GM12878 (cell line): Measurements from ENCODE around the gene LONP1. TPM values are rescaled to one million over a fixed set of nuclear protein-coding genes. Genes with fewer than 3 reads are reported as not detected.

ENCODE experiments used
- ATAC-seq: fragments of 200-7000 bp; cut with Tn5 transposase; 3 replicates; pipeline ENCODE4 v1.9.1; 2020; ENCODE audit warnings: mild to moderate bottlenecking, moderate library complexity
- BruUV-seq: library from RNA; stranded (reverse); fragments of 400-500 nt; replicated peaks from 2 replicates; lab custom pipeline; 2021; lab: Mats Ljungman, UMichigan
- CTCF ChIA-PET: fragments of 300-600 bp; sonication (Branson Sonifier 250); formaldehyde crosslinking; extraction: SDS; loops from one replicate; lab custom pipeline; 2021; ENCODE audit warnings: inconsistent platforms; lab: Yijun Ruan, JAX
- POLR2A ChIA-PET: fragments of 350-600 bp; formaldehyde crosslinking; extraction: SDS; loops from one replicate; lab custom pipeline; 2021; ENCODE audit warnings: inconsistent platforms; lab: Charles Lee
- RAD21 ChIA-PET: fragments of 300-600 bp; sonication (Branson Sonifier 250); formaldehyde crosslinking; loops from one replicate; lab custom pipeline; 2023; ENCODE audit warnings: antibody characterized with exemption; ENCODE audit not compliant: unreplicated experiment; lab: Charles Lee
- SMC1A ChIA-PET: fragments of 300-600 bp; sonication (Branson Sonifier 250); formaldehyde crosslinking; loops from one replicate; lab custom pipeline; 2023; ENCODE audit not compliant: unreplicated experiment, uncharacterized antibody; lab: Charles Lee
- DNase-seq: peaks from one replicate; pipeline ENCODE4 v3.0.0-alpha.2; 2011; ENCODE audit warnings: low read depth, low spot score
- FAIRE-seq: peaks from 3 replicates; lab custom pipeline; 2011; peaks lifted over from hg19 to GRCh38; lab: Jason Lieb, UNC
- H2AFZ ChIP-seq: 2 replicates; pipeline ENCODE4 v1.6.0; 2011; ENCODE audit warnings: low read depth, low read length, control low read depth; ENCODE audit not compliant: control insufficient read depth
- H3K27ac ChIP-seq: 2 replicates; pipeline ENCODE4 v1.5.1; 2011; ENCODE audit warnings: control low read depth; ENCODE audit not compliant: control insufficient read depth, insufficient read depth
- H3K27me3 ChIP-seq, 2 experiments: replicated peaks in 1 of 2; 2 replicates each; pipeline versions ENCODE4 v1.6.0 to v1.6.1; 2011; ENCODE audit warnings: low read length in 1 of 2; ENCODE audit not compliant: control insufficient read depth in 2 of 2, insufficient read depth in 2 of 2
- H3K36me3 ChIP-seq, 2 experiments: 2 replicates each; pipeline ENCODE4 v1.5.1; 2011; ENCODE audit warnings: low read length in 1 of 2; ENCODE audit not compliant: control insufficient read depth in 2 of 2, insufficient read depth in 2 of 2
- H3K4me1 ChIP-seq: 2 replicates; pipeline ENCODE4 v1.6.1; 2011; ENCODE audit warnings: mild to moderate bottlenecking, low read length, moderate library complexity, mixed read lengths; ENCODE audit not compliant: control insufficient read depth, insufficient read depth
- H3K4me2 ChIP-seq: 2 replicates; pipeline ENCODE4 v1.6.0; 2011; ENCODE audit warnings: control low read depth; ENCODE audit not compliant: control insufficient read depth, insufficient read depth
- H3K4me3 ChIP-seq: fragments of 200-600 bp; sonication (generic); 2 replicates; pipeline ENCODE4 v1.5.1; 2016
- H3K79me2 ChIP-seq: 2 replicates; pipeline ENCODE4 v1.6.0; 2011; ENCODE audit warnings: low read length; ENCODE audit not compliant: control insufficient read depth, insufficient read depth
- H3K9ac ChIP-seq: 2 replicates; pipeline ENCODE4 v1.8.0; 2011; ENCODE audit warnings: low read length, control low read depth, mixed read lengths; ENCODE audit not compliant: control insufficient read depth, insufficient read depth
- H3K9me3 ChIP-seq: replicated peaks from 3 replicates; pipeline ENCODE4 v1.5.1; 2011; ENCODE audit warnings: mild to moderate bottlenecking, low read length; ENCODE audit not compliant: control insufficient read depth, insufficient read depth
- H4K20me1 ChIP-seq: 2 replicates; pipeline ENCODE4 v1.6.0; 2011; ENCODE audit not compliant: control insufficient read depth, insufficient read depth
- BACH1 ChIP-seq: fragments of 450-650 bp; IDR thresholded peaks from 2 replicates; pipeline ENCODE4 v1.6.1; 2017; ENCODE audit warnings: mild to moderate bottlenecking, borderline replicate concordance
- FOXK2 ChIP-seq: fragments of 450-650 bp; IDR thresholded peaks from 2 replicates; pipeline ENCODE4 v1.6.1; 2017; ENCODE audit warnings: mild to moderate bottlenecking, moderate library complexity
- HDGF ChIP-seq: fragments of 450-650 bp; IDR thresholded peaks from 2 replicates; pipeline ENCODE4 v1.6.1; 2016; ENCODE audit warnings: antibody characterized with exemption
- JUNB ChIP-seq: IDR thresholded peaks from 2 replicates; pipeline ENCODE4 v1.6.1; 2016; ENCODE audit warnings: antibody characterized with exemption, mild to moderate bottlenecking
- PAX8 ChIP-seq: fragments of 450-650 bp; IDR thresholded peaks from 2 replicates; pipeline ENCODE4 v1.6.1; 2017; ENCODE audit warnings: mild to moderate bottlenecking, moderate library complexity
- PBX3 ChIP-seq: IDR thresholded peaks from 2 replicates; pipeline ENCODE4 v1.6.1; 2011; ENCODE audit warnings: mild to moderate bottlenecking, low read depth, low read length, moderate library complexity; ENCODE audit not compliant: insufficient replicate concordance
- TAF1 ChIP-seq: IDR thresholded peaks from 2 replicates; pipeline ENCODE4 v1.6.1; 2011; ENCODE audit warnings: mild to moderate bottlenecking, low read depth, low read length, borderline replicate concordance
- ZNF207 ChIP-seq: fragments of 450-650 bp; IDR thresholded peaks from 2 replicates; pipeline ENCODE4 v1.6.1; 2014; ENCODE audit warnings: antibody characterized with exemption, mild to moderate bottlenecking, borderline replicate concordance
- WGBS: methylation state at CpG from one replicate; pipeline ENCODE4 v1.1.6; 2016; ENCODE audit warnings: low lambda C conversion rate; ENCODE audit not compliant: insufficient replicate concordance, insufficient coverage; ENCODE audit errors: missing lambda C conversion rate; 5-methylcytosine and 5-hydroxymethylcytosine counted together
- in situ Hi-C: fragments of 300-500 bp; cut with MboI; formaldehyde crosslinking; loops from 9 replicates; pipeline ENCODE4 v1.14.3; 2018; ENCODE audit warnings: mixed read lengths
- intact Hi-C: fragments of 100-400 bp; cut with micrococcal nuclease; formaldehyde crosslinking; loops from one replicate; pipeline ENCODE4 v1.14.2; 2022; ENCODE audit not compliant: unreplicated experiment
- polyA plus RNA-seq, 11 experiments: library from polyadenylated mRNA; depleted of rRNA in 4 of 11; unstranded in 6 of 11; stranded (reverse) in 5 of 11; fragments of >200 nt; fragmentation: Nextera tagmentation in 4 of 11; fragmentation: Illumina TruSeq in 1 of 11; extraction: Ambion mirVana in 4 of 11; extraction: Trizol in 1 of 11; gene quantifications; 1 replicate in 1 of 11; 2 replicates in 10 of 11; pipeline versions ENCODE4 v1.2.1 to v1.2.3, GENCODE V29; 2011 to 2016; ENCODE audit warnings: inconsistent platforms in 2 of 11, missing spikeins in 2 of 11, low read depth in 1 of 11
- total RNA-seq, 4 experiments: library from RNA; depleted of rRNA in 3 of 4; stranded (reverse); fragments of >200 nt in 3 of 4; fragmentation: Illumina TruSeq in 1 of 4; extraction: Trizol in 1 of 4; gene quantifications; 2 replicates each; pipeline versions ENCODE4 v1.2.1 to v1.2.3, GENCODE V29; 2013 to 2021

Gene LONP1
- total and polyA plus RNA-seq, 10 of the 15 experiments (the other 5 are each of a cell fraction or from before 2014, with no cell fraction given), result 0.61 to 136 (median 59.5) TPM

- no peak for ATAC-seq
- ChIA-PET RAD21 (no interaction called here), CTCF (no interaction called here), POLR2A (interaction anchor here (1.0 kb wide), 1 partner anchor 10 kb away, joined by 6 read pairs; no protein-coding TSS in a partner anchor), SMC1A (no interaction called here)
- BruUV-seq, result no TSS peak
- Histone ChIP-seq H3K4me3 (no peak overlapping the region), H3K27me3 (no peaks in the 10 kb centered on the region), H2AFZ (peak overlapping the region; percentile 99), H3K27ac (no peak overlapping the region), H4K20me1 (no peaks in the 10 kb centered on the region), H3K4me1 (peaks cover 5% of the 10 kb centered on the region; the same call in 1 of the 2 replicates), H3K79me2 (peaks cover 12% of the 10 kb centered on the region), H3K4me2 (peak overlapping the region; percentile 97), H3K36me3 (no peaks in the 10 kb centered on the region; a peak in 1 of 4 replicates), H3K9me3 (no peaks in the 10 kb centered on the region), H3K9ac (no peak overlapping the region)
- FAIRE-seq, result no peak
- 69% methylated on average over 13 of the region's 17 CpGs for WGBS
- intact Hi-C loops (no loop called here), in situ Hi-C loops (loop anchor here (10.0 kb wide), 1 partner anchor 1437 kb away; the partner anchor contains the start of gene YJU2)
- no peak for DNase-seq
- no peak for TF ChIP-seq JUNB
- TF ChIP-seq TAF1, result no peak
- no peak for TF ChIP-seq PBX3
- TF ChIP-seq ZNF207, result no peak
- no peak for TF ChIP-seq PAX8
- 0 out of 2 replicates have a peak, but pooled peaks have one; percentile 17 for TF ChIP-seq FOXK2
- TF ChIP-seq BACH1, result no peak
- TF ChIP-seq HDGF, result 0 out of 2 replicates have a peak, but pooled peaks have one; percentile 34
These were observed 38.4 kb downstream of the LONP1 start for GRCh38 chr19:5681391-5682106.
